Measurements from ENCODE around the gene ANTXR2. TPM values are rescaled to one million over a fixed set of nuclear protein-coding genes. Genes with fewer than 3 reads are reported as not detected.

The ANTXR2 gene
- total RNA-seq, 2 donors from 2014 or later: 13.6 to 16.4 TPM

DNA sequence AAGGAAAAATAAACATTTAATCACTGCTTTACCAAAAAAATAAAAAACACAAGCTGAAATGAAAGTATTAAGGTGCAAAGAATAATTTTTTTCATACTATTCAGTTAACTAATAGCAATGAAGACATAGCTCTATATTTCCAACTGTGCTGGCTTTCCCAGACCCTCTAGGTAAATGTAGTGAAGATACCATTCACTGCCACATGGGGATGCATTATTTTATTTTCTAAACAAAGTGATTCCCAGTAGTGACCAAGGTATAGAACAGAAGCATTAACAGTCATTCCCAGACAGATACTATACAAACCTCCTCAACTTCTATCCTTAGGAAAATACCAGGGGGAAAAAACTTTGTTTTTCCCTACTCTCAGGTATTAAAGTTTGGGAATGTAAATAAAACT is 39.4 kb downstream of the ANTXR2 start:
- Histone ChIP-seq H3K27ac (ENCODE audit: low read depth, low read length) (no peak overlapping the region), H3K4me3 (ENCODE audit: low read length) (no peak overlapping the region), H3K9me3 (ENCODE audit: control insufficient read depth, low read length) (no peaks in the 10 kb centered on the region), H3K9ac (ENCODE audit: extremely low read depth, low read length, poor library complexity, severe bottlenecking) (no peak overlapping the region), H3K36me3 (ENCODE audit: control insufficient read depth, insufficient read depth, low read length) (no peaks in the 10 kb centered on the region), H3K27me3 (ENCODE audit: control insufficient read depth, insufficient read depth, low read length, poor library complexity, severe bottlenecking) (peaks cover 8% of the 10 kb centered on the region), H3K4me1 (ENCODE audit: control insufficient read depth, insufficient read depth, low read length) (no peaks in the 10 kb centered on the region)
- no peak overlapping the region for H3K27ac Mint-ChIP-seq
- H3K27me3 Mint-ChIP-seq (ENCODE audit: insufficient read depth): no peaks in the 10 kb centered on the region
- no peaks in the 10 kb centered on the region for H3K36me3 Mint-ChIP-seq (ENCODE audit: low read depth)
- no peak overlapping the region for H3K4me3 Mint-ChIP-seq
- TF ChIP-seq, protein P1, sequence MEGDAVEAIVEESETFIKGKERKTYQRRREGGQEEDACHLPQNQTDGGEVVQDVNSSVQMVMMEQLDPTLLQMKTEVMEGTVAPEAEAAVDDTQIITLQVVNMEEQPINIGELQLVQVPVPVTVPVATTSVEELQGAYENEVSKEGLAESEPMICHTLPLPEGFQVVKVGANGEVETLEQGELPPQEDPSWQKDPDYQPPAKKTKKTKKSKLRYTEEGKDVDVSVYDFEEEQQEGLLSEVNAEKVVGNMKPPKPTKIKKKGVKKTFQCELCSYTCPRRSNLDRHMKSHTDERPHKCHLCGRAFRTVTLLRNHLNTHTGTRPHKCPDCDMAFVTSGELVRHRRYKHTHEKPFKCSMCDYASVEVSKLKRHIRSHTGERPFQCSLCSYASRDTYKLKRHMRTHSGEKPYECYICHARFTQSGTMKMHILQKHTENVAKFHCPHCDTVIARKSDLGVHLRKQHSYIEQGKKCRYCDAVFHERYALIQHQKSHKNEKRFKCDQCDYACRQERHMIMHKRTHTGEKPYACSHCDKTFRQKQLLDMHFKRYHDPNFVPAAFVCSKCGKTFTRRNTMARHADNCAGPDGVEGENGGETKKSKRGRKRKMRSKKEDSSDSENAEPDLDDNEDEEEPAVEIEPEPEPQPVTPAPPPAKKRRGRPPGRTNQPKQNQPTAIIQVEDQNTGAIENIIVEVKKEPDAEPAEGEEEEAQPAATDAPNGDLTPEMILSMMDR (conservative IDR thresholded peaks at IDR 0.05): peak; percentile 58
- no peaks in the 10 kb centered on the region for H3K9me3 Mint-ChIP-seq
- DNase-seq: no peak
- H3K4me1 Mint-ChIP-seq: peaks cover 11% of the 10 kb centered on the region

DNA sequence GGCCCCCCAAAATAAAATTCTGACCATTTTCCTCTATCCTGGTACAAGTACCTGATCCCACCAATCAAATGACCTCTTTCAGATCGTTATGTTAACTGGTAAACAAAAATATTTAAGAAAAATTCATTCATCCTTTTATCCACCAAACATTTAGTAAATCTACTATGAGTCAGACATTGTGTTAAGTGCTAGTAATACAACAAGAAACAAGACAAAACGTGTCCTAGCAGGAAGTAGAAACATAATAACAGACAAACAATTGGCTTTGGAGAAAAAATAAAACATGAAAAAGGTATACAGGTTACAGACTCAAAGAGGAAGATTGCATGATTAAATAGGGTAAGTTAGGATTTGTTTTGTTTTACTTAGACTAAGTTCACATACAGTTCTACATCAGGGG is 43.7 kb downstream of the ANTXR2 start:
- WGBS, 2 experiments (ENCODE audit: insufficient coverage in 1 of 2, insufficient read length in 1 of 2): 84 to 100% methylated on average over 1 to 2 of the region's 2 CpGs
- H3K36me3 Mint-ChIP-seq (ENCODE audit: low read depth): no peaks in the 10 kb centered on the region
- Histone ChIP-seq H3K36me3 (ENCODE audit: control insufficient read depth, insufficient read depth, low read length) (no peaks in the 10 kb centered on the region), H3K27ac (ENCODE audit: low read depth, low read length) (no peak overlapping the region), H3K4me1 (ENCODE audit: control insufficient read depth, insufficient read depth, low read length) (no peaks in the 10 kb centered on the region), H3K4me3 (ENCODE audit: low read length) (no peak overlapping the region), H3K9ac (ENCODE audit: extremely low read depth, low read length, poor library complexity, severe bottlenecking) (no peak overlapping the region), H3K27me3 (ENCODE audit: control insufficient read depth, insufficient read depth, low read length, poor library complexity, severe bottlenecking) (no peaks in the 10 kb centered on the region), H3K9me3 (ENCODE audit: control insufficient read depth, low read length) (no peaks in the 10 kb centered on the region)
- no peaks in the 10 kb centered on the region for H3K4me1 Mint-ChIP-seq
- H3K27me3 Mint-ChIP-seq (ENCODE audit: insufficient read depth): no peaks in the 10 kb centered on the region
- no peak overlapping the region for H3K4me3 Mint-ChIP-seq
- no peak for DNase-seq
- TF ChIP-seq, protein P1 (conservative IDR thresholded peaks at IDR 0.05): no peak
- no peaks in the 10 kb centered on the region for H3K9me3 Mint-ChIP-seq
- no peak overlapping the region for H3K27ac Mint-ChIP-seq

DNA sequence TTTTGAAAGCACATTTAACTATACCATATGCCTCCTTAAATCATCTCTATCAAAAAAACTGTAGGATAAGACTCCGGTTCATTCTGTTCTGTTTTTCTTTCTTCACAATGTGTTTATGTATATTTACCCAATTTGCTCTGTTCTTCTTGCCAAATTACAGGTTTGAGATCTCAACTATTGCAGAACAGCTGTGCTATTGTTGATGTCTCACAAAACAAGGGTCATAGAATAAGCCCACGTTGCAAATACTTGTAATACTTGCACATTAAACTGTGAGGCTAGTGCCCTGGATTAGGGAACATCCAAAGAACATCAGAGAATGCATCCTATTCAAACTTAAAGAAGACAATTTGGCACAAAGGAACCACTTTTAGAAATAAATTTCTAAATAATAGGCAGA is 45.4 kb downstream of the ANTXR2 start:
- Mint-ChIP-seq H3K4me1 (no peaks in the 10 kb centered on the region), H3K27me3 (ENCODE audit: insufficient read depth) (no peaks in the 10 kb centered on the region), H3K4me3 (no peak overlapping the region), H3K27ac (no peak overlapping the region), H3K36me3 (ENCODE audit: low read depth) (no peaks in the 10 kb centered on the region), H3K9me3 (no peaks in the 10 kb centered on the region)
- Histone ChIP-seq H3K36me3 (ENCODE audit: control insufficient read depth, insufficient read depth, low read length) (no peaks in the 10 kb centered on the region), H3K27me3 (ENCODE audit: control insufficient read depth, insufficient read depth, low read length, poor library complexity, severe bottlenecking) (no peaks in the 10 kb centered on the region), H3K9me3 (ENCODE audit: control insufficient read depth, low read length) (no peaks in the 10 kb centered on the region), H3K9ac (ENCODE audit: extremely low read depth, low read length, poor library complexity, severe bottlenecking) (no peak overlapping the region), H3K4me3 (ENCODE audit: low read length) (no peak overlapping the region), H3K27ac (ENCODE audit: low read depth, low read length) (no peak overlapping the region), H3K4me1 (ENCODE audit: control insufficient read depth, insufficient read depth, low read length) (no peaks in the 10 kb centered on the region)
- no peak for DNase-seq
- 87 to 90% methylated on average over 2 of the region's 2 CpGs for WGBS, 2 experiments (ENCODE audit: insufficient coverage in 1 of 2, insufficient read length in 1 of 2)
- TF ChIP-seq, protein P1 (conservative IDR thresholded peaks at IDR 0.05): no peak

All from endodermal cell (in vitro differentiated cells).